GM12878 (cell line): ENCODE data around the gene CD9.
"Not testable (repeated sequence)": the region's sequence is repeated elsewhere in the genome, so short reads cannot be mapped to it uniquely, and the experiment has no call there.

ENCODE experiments used
- CBFB ChIP-seq: IDR thresholded peaks from 2 replicates; pipeline ENCODE4 v1.6.1; 2016; ENCODE audit warnings: antibody characterized with exemption, low read depth
- MXI1 ChIP-seq: fragments of 150-350 bp; IDR thresholded peaks from 2 replicates; pipeline ENCODE4 v1.6.1; 2011; ENCODE audit warnings: low read depth, mild to moderate bottlenecking, inconsistent platforms, low read length, improper control_type of control experiment
- NRF1 ChIP-seq: conservative IDR thresholded peaks from 2 replicates; pipeline ENCODE4 v1.6.1; 2011; ENCODE audit warnings: mild to moderate bottlenecking, low read depth, low read length, improper control_type of control experiment
- POLR2A ChIP-seq: IDR thresholded peaks from 2 replicates; pipeline ENCODE4 v1.6.1; 2011; ENCODE audit warnings: low read depth, mild to moderate bottlenecking, low read length
- POLR2AphosphoS5 ChIP-seq: IDR thresholded peaks from 2 replicates; pipeline ENCODE4 v1.6.1; 2011; ENCODE audit warnings: mild to moderate bottlenecking, low read length, inconsistent platforms
- SIN3A ChIP-seq: IDR thresholded peaks from 2 replicates; pipeline ENCODE4 v1.6.1; 2012; ENCODE audit warnings: low read depth, low read length, improper control_type of control experiment
- ZNF207 ChIP-seq: fragments of 450-650 bp; IDR thresholded peaks from 2 replicates; pipeline ENCODE4 v1.6.1; 2014; ENCODE audit warnings: antibody characterized with exemption, mild to moderate bottlenecking, borderline replicate concordance
- ZZZ3 ChIP-seq: IDR thresholded peaks from 2 replicates; pipeline ENCODE4 v1.6.1; 2011; ENCODE audit warnings: low read depth; ENCODE audit not compliant: control insufficient read depth, insufficient read length
- TF ChIP-seq, protein P1 (sequence below), 3 experiments: IDR thresholded peaks in 2 of 3; conservative IDR thresholded peaks in 1 of 3; 2 replicates each; pipeline ENCODE4 v1.5.1; 2011; ENCODE audit warnings: low read depth in 3 of 3, low read length in 3 of 3, mild to moderate bottlenecking in 3 of 3, control low read depth in 2 of 3, moderate library complexity in 2 of 3, inconsistent platforms in 1 of 3, mixed read lengths in 1 of 3; ENCODE audit not compliant: control insufficient read depth in 2 of 3, insufficient read depth in 1 of 3; ENCODE audit errors: extremely low read depth in 1 of 3
- TF ChIP-seq, protein P2 (sequence below): IDR thresholded peaks from 2 replicates; pipeline ENCODE4 v1.6.1; 2012; ENCODE audit warnings: low read depth, low read length, improper control_type of control experiment
- TF ChIP-seq, protein P3 (sequence below): fragments of 450-650 bp; formaldehyde crosslinking; IDR thresholded peaks from 2 replicates; pipeline ENCODE4 v1.4.0; 2020; ENCODE audit warnings: mild to moderate bottlenecking, moderate library complexity

DNA sequence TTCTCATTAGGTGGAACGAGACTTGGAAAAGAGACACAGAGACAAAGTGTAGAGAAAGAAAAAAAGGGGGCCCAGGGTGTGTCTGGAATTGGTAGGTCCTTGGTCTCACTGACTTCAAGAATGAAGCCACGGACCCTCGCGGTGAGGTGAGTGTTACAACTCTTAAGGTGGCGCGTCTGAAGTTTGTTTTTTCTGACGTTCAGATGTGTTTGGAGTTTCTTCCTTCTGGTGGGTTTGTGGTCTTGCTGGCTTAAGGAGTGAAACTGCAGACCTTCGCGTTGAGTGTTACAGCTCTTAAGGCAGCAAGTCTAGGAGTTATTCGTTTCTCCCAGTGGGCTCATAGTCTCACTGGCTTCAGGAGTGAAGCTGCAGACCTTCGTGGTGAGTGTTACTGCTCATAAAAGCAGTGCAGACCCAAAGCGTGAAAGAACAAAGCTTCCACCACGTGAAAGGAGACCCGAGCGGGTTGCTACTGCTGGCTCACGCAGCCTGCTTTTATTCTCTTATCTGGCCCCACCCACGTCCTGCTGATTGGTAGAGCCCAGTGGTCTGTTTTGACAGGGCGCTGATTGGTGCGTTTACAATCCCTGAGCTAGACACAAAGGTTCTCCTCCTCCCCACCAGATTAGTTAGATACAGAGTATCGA is 10.1 kb upstream of the CD9 start:
- TF ChIP-seq, protein P1, sequence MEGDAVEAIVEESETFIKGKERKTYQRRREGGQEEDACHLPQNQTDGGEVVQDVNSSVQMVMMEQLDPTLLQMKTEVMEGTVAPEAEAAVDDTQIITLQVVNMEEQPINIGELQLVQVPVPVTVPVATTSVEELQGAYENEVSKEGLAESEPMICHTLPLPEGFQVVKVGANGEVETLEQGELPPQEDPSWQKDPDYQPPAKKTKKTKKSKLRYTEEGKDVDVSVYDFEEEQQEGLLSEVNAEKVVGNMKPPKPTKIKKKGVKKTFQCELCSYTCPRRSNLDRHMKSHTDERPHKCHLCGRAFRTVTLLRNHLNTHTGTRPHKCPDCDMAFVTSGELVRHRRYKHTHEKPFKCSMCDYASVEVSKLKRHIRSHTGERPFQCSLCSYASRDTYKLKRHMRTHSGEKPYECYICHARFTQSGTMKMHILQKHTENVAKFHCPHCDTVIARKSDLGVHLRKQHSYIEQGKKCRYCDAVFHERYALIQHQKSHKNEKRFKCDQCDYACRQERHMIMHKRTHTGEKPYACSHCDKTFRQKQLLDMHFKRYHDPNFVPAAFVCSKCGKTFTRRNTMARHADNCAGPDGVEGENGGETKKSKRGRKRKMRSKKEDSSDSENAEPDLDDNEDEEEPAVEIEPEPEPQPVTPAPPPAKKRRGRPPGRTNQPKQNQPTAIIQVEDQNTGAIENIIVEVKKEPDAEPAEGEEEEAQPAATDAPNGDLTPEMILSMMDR (IDR thresholded peaks at IDR 0.05 in 2 of 3, conservative IDR thresholded peaks at IDR 0.05 in 1 of 3; ENCODE audit: control insufficient read depth in 2 of 3, extremely low read depth in 1 of 3, insufficient read depth in 1 of 3, low read depth in 3 of 3, low read length in 3 of 3), result not testable (repeated sequence)
- TF ChIP-seq, protein P2, sequence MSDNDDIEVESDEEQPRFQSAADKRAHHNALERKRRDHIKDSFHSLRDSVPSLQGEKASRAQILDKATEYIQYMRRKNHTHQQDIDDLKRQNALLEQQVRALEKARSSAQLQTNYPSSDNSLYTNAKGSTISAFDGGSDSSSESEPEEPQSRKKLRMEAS, result not testable (repeated sequence)
- TF ChIP-seq NRF1, SIN3A, ZNF207, ZZZ3, MXI1, POLR2AphosphoS5, CBFB, POLR2A: not testable (repeated sequence)
- TF ChIP-seq, protein P3, sequence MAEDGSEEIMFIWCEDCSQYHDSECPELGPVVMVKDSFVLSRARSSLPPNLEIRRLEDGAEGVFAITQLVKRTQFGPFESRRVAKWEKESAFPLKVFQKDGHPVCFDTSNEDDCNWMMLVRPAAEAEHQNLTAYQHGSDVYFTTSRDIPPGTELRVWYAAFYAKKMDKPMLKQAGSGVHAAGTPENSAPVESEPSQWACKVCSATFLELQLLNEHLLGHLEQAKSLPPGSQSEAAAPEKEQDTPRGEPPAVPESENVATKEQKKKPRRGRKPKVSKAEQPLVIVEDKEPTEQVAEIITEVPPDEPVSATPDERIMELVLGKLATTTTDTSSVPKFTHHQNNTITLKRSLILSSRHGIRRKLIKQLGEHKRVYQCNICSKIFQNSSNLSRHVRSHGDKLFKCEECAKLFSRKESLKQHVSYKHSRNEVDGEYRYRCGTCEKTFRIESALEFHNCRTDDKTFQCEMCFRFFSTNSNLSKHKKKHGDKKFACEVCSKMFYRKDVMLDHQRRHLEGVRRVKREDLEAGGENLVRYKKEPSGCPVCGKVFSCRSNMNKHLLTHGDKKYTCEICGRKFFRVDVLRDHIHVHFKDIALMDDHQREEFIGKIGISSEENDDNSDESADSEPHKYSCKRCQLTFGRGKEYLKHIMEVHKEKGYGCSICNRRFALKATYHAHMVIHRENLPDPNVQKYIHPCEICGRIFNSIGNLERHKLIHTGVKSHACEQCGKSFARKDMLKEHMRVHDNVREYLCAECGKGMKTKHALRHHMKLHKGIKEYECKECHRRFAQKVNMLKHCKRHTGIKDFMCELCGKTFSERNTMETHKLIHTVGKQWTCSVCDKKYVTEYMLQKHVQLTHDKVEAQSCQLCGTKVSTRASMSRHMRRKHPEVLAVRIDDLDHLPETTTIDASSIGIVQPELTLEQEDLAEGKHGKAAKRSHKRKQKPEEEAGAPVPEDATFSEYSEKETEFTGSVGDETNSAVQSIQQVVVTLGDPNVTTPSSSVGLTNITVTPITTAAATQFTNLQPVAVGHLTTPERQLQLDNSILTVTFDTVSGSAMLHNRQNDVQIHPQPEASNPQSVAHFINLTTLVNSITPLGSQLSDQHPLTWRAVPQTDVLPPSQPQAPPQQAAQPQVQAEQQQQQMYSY (CRISPR knock-in tag), result not testable (repeated sequence)
